Body of pancreas (tissue), 4 donors: ENCODE data around the gene VEGFB. TPM values are rescaled to one million over a fixed set of nuclear protein-coding genes. Genes with fewer than 3 reads are reported as not detected.

Experiments used
- ATAC-seq: fragments of 150-250 bp; one replicate; pipeline ENCODE4 v1.9.1; 2016
- DNase-seq, 4 donors: peaks; one replicate each; pipeline ENCODE4 v3.0.0-alpha.2; 2019
- H3K27ac ChIP-seq, 4 donors: fragments of 200-600 bp; sonication (generic); 1 replicate in 3 of 4; 2 replicates in 1 of 4; pipeline versions ENCODE4 v1.5.1 to v1.6.1; 2016 to 2019; ENCODE audit warnings: mild to moderate bottlenecking in 1 of 4, mixed read lengths in 1 of 4, moderate library complexity in 1 of 4
- H3K27me3 ChIP-seq, 2 donors: fragments of 200-600 bp; sonication (generic); one replicate each; pipeline ENCODE4 v1.6.0; 2016; ENCODE audit warnings: mild to moderate bottlenecking in 1 of 2
- H3K36me3 ChIP-seq, 2 donors: fragments of 200-600 bp; sonication (generic); replicated peaks in 1 of 2; 2 replicates each; pipeline ENCODE4 v1.5.1; 2016; ENCODE audit warnings: low read depth in 2 of 2; ENCODE audit not compliant: insufficient read depth in 1 of 2
- H3K4me1 ChIP-seq: fragments of 200-600 bp; sonication (generic); one replicate; pipeline ENCODE4 v1.6.0; 2016
- H3K4me3 ChIP-seq, 2 donors: fragments of 200-600 bp; sonication (generic); 1 replicate in 1 of 2; 2 replicates in 1 of 2; pipeline ENCODE4 v1.5.1; 2016 to 2019
- H3K9me3 ChIP-seq, 3 donors: fragments of 200-600 bp; sonication (generic); 1 replicate in 2 of 3; 2 replicates in 1 of 3; pipeline ENCODE4 v1.5.1; 2016
- POLR2A ChIP-seq, 3 donors: fragments of 450-650 bp; IDR thresholded peaks; one replicate each; pipeline ENCODE4 v1.6.1; 2016; ENCODE audit warnings: antibody characterized with exemption in 3 of 3, mild to moderate bottlenecking in 2 of 3
- WGBS, 2 donors: methylation state at CpG; one replicate each; pipeline ENCODE4 v1.1.5; 2017; 5-methylcytosine and 5-hydroxymethylcytosine counted together
- intact Hi-C: fragments of 100-400 bp; cut with DNase I; formaldehyde crosslinking; loops from one replicate; pipeline ENCODE4 v1.15.1; 2023
- total RNA-seq, 2 donors: library from RNA; depleted of rRNA; stranded (reverse); fragments of >200 nt; gene quantifications; one replicate each; pipeline ENCODE4 v1.1.0, GENCODE V29; 2016
- TF ChIP-seq, protein P1 (sequence below), 7 experiments: fragments of 450-650 bp in 4 of 7; fragments of 200-600 bp in 3 of 7; sonication (generic) in 3 of 7; IDR thresholded peaks; one replicate each; pipeline ENCODE4 v1.5.1; 2016 to 2019; ENCODE audit warnings: antibody characterized with exemption in 7 of 7

Gene VEGFB
- total RNA-seq, 2 donors from 2014 or later: 32.4 to 108 TPM

DNA sequence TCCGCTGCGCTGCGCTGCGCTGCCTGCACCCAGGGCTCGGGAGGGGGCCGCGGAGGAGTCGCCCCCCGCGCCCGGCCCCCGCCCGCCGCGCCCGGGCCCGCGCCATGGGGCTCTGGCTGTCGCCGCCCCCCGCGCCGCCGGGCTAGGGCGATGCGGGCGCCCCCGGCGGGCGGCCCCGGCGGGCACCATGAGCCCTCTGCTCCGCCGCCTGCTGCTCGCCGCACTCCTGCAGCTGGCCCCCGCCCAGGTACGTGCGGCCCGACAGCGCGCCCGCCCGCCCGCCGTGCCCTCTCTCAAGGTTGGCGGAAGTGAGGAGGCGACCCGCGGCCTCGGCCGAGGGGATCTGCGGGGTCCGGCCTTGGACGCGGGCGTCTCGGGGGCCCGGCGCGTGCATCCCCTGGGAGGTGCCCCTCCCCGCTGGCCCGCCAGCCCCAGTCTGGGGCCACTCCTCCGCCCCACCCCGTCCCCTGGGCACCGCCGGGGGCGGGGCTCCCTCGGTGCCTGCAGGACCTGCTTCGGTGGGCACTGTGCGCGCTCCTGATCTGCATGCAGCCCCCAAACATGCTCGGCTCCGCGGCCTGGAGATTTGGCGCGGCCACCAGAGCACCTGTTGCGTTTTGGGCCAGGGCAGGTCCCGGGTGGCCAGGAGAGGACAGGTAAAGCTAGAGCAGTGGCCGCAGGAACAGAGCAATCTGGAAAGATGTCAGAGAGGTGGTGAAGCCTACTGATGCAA, 429 bp downstream of the VEGFB start:
- TF ChIP-seq, protein P1, sequence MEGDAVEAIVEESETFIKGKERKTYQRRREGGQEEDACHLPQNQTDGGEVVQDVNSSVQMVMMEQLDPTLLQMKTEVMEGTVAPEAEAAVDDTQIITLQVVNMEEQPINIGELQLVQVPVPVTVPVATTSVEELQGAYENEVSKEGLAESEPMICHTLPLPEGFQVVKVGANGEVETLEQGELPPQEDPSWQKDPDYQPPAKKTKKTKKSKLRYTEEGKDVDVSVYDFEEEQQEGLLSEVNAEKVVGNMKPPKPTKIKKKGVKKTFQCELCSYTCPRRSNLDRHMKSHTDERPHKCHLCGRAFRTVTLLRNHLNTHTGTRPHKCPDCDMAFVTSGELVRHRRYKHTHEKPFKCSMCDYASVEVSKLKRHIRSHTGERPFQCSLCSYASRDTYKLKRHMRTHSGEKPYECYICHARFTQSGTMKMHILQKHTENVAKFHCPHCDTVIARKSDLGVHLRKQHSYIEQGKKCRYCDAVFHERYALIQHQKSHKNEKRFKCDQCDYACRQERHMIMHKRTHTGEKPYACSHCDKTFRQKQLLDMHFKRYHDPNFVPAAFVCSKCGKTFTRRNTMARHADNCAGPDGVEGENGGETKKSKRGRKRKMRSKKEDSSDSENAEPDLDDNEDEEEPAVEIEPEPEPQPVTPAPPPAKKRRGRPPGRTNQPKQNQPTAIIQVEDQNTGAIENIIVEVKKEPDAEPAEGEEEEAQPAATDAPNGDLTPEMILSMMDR (IDR thresholded peaks at IDR 0.05): peak in 2 of 7 experiments; percentile 40 to 44
- peak; percentile 20 to 39 (median 34) for TF ChIP-seq POLR2A (IDR thresholded peaks at IDR 0.05)
- Histone ChIP-seq H3K9me3 (no peaks in the 10 kb centered on the region), H3K27ac (peak overlapping the region; percentile 81 to 92 (median 86)), H3K4me3 (peak overlapping the region; percentile 49 to 57), H3K36me3 (no peaks in the 10 kb centered on the region), H3K4me1 (peaks cover 76% of the 10 kb centered on the region), H3K27me3 (no peaks in the 10 kb centered on the region)
- intact Hi-C loops: no loop called here
- WGBS, 2 donors: 1 to 2% methylated on average over 24 to 43 of the region's 80 CpGs
- DNase-seq: peak; percentile 55 to 73 (median 65)
- peak; percentile 31 for ATAC-seq

DNA sequence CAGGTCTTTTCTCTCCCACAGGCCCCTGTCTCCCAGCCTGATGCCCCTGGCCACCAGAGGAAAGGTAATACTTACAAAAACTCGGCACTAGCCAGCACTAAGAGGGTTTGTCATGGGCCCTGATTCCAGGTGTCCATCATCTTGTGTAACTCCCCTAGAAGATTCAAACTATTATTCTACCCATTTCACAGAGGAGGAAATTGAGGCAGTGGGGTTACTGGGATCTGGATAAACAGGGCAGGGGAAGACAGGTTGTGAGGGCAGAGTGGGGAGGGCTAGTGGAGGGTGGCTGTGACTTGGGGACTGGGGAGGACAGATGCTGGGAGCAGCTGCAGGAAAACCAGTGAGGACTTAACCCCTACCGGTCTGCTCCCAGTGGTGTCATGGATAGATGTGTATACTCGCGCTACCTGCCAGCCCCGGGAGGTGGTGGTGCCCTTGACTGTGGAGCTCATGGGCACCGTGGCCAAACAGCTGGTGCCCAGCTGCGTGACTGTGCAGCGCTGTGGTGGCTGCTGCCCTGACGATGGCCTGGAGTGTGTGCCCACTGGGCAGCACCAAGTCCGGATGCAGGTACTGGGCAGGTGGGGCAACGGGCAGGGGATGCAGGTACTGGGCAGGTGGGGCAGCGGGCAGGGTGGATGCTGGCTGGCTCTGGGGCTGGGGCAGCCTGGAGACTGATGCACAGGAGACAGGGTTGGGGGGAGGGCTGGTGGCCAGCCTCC, 1.2 kb downstream of the VEGFB start:
- H3K27me3 ChIP-seq: no peaks in the 10 kb centered on the region
- H3K36me3 ChIP-seq: no peaks in the 10 kb centered on the region
- H3K9me3 ChIP-seq: no peaks in the 10 kb centered on the region
- no peak for ATAC-seq
- H3K4me1 ChIP-seq: peaks cover 81% of the 10 kb centered on the region
- H3K4me3 ChIP-seq: peak overlapping the region; percentile 49 to 57
- peak overlapping the region; percentile 81 to 92 (median 86) for H3K27ac ChIP-seq
- 23 to 27% methylated on average over 11 to 12 of the region's 12 CpGs for WGBS, 2 donors
- intact Hi-C loops: no loop called here
- TF ChIP-seq, protein P1 (IDR thresholded peaks at IDR 0.05): no peak
- TF ChIP-seq POLR2A (IDR thresholded peaks at IDR 0.05): no peak
- DNase-seq: peak in 3 of 4 donors; percentile 47 to 72 (median 68)

DNA sequence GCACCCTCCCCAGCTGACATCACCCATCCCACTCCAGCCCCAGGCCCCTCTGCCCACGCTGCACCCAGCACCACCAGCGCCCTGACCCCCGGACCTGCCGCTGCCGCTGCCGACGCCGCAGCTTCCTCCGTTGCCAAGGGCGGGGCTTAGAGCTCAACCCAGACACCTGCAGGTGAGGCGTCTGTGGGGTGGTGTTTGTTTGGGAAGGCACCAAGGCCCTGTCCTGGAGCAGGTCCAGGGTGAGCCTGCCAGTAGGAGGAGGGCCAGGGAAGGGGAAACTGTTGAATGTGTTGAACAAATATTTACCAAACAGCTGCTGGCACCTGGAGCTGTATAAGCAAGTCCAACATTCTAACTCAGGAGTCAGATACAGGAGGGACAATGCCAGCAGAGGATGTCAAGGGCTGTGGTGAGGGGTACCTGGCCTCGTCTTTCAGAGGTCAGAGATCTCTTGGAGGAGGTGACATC, 3.1 kb downstream of the VEGFB start:
- Histone ChIP-seq H3K4me3 (no peak overlapping the region), H3K27me3 (no peaks in the 10 kb centered on the region), H3K9me3 (no peaks in the 10 kb centered on the region), H3K36me3 (no peaks in the 10 kb centered on the region), H3K27ac (peak overlapping the region; percentile 84 to 100 (median 98)), H3K4me1 (peaks cover 70% of the 10 kb centered on the region)
- 10 to 14% methylated on average over 7 to 12 of the region's 12 CpGs for WGBS, 2 donors
- intact Hi-C loops: no loop called here
- peak; percentile 51 for ATAC-seq
- TF ChIP-seq, protein P1 (IDR thresholded peaks at IDR 0.05): peak in 4 of 7 experiments; percentile 29 to 54 (median 44)
- TF ChIP-seq POLR2A (IDR thresholded peaks at IDR 0.05): peak in 2 of 3 donors; percentile 58 to 61
- DNase-seq: peak; percentile 97 to 98 (median 98)

DNA sequence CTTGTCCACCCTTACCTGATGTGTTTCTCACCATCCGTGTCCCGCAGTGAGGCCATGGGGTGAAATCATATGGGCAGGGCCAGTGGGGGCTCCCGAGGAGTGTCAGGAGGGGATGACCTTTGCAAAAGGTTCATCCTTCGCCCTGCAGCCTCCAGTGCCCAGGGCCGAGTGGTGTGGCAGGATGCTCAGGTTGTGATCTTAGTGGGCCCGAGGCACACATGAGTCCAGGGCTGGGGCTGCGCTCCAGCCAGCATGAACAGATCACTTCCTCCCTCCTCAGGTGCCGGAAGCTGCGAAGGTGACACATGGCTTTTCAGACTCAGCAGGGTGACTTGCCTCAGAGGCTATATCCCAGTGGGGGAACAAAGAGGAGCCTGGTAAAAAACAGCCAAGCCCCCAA, 3.7 kb downstream of the VEGFB start:
- no peak for ATAC-seq
- 53 to 57% methylated on average over 6 to 8 of the region's 9 CpGs for WGBS, 2 donors
- H3K4me1 ChIP-seq: peaks cover 74% of the 10 kb centered on the region
- TF ChIP-seq, protein P1 (IDR thresholded peaks at IDR 0.05): no peak
- no peak for TF ChIP-seq POLR2A (IDR thresholded peaks at IDR 0.05)
- H3K36me3 ChIP-seq: no peaks in the 10 kb centered on the region
- H3K27me3 ChIP-seq: no peaks in the 10 kb centered on the region
- peak overlapping the region; percentile 84 to 100 (median 98) for H3K27ac ChIP-seq
- H3K9me3 ChIP-seq: no peaks in the 10 kb centered on the region
- intact Hi-C loops: no loop called here
- peak in 1 of 4 donors; percentile 59 for DNase-seq
- no peak overlapping the region for H3K4me3 ChIP-seq
